ENCODE results near the gene PCBP3.

The PCBP3 gene

GRCh38 chr21:45726438-45726837, 82.9 kb downstream of the PCBP3 start:
- Histone ChIP-seq H3K36me3 (ENCODE audit: control insufficient read depth, insufficient read depth, low read length) (no peaks in the 10 kb centered on the region), H3K9ac (ENCODE audit: low read length) (no peak overlapping the region), H3K4me1 (ENCODE audit: control insufficient read depth, insufficient read depth, low read length) (no peaks in the 10 kb centered on the region), H3K9me3 (ENCODE audit: control insufficient read depth, low read length) (no peaks in the 10 kb centered on the region), H3K27me3 (ENCODE audit: control insufficient read depth, insufficient read depth, low read length) (no peaks in the 10 kb centered on the region), H3K4me3 (ENCODE audit: low read length) (no peak overlapping the region)

- Histone ChIP-seq H3K4me3 (ENCODE audit: low read length) (no peak overlapping the region), H3K36me3 (ENCODE audit: control insufficient read depth, insufficient read depth, low read length) (no peaks in the 10 kb centered on the region), H3K27me3 (ENCODE audit: control insufficient read depth, insufficient read depth, low read length) (no peaks in the 10 kb centered on the region), H3K4me1 (ENCODE audit: control insufficient read depth, insufficient read depth, low read length) (no peaks in the 10 kb centered on the region), H3K9ac (ENCODE audit: low read length) (no peak overlapping the region), H3K9me3 (ENCODE audit: control insufficient read depth, low read length) (no peaks in the 10 kb centered on the region)
Observed at GRCh38 chr21:45727390-45727789, 83.9 kb downstream of the PCBP3 start.

GRCh38 chr21:45735259-45736000, 91.9 kb downstream of the PCBP3 start:
- Histone ChIP-seq H3K9me3 (ENCODE audit: control insufficient read depth, low read length) (no peaks in the 10 kb centered on the region), H3K27me3 (ENCODE audit: control insufficient read depth, insufficient read depth, low read length) (no peaks in the 10 kb centered on the region), H3K4me1 (ENCODE audit: control insufficient read depth, insufficient read depth, low read length) (no peaks in the 10 kb centered on the region), H3K36me3 (ENCODE audit: control insufficient read depth, insufficient read depth, low read length) (no peaks in the 10 kb centered on the region), H3K9ac (ENCODE audit: low read length) (no peak overlapping the region), H3K4me3 (ENCODE audit: low read length) (no peak overlapping the region)

DNA sequence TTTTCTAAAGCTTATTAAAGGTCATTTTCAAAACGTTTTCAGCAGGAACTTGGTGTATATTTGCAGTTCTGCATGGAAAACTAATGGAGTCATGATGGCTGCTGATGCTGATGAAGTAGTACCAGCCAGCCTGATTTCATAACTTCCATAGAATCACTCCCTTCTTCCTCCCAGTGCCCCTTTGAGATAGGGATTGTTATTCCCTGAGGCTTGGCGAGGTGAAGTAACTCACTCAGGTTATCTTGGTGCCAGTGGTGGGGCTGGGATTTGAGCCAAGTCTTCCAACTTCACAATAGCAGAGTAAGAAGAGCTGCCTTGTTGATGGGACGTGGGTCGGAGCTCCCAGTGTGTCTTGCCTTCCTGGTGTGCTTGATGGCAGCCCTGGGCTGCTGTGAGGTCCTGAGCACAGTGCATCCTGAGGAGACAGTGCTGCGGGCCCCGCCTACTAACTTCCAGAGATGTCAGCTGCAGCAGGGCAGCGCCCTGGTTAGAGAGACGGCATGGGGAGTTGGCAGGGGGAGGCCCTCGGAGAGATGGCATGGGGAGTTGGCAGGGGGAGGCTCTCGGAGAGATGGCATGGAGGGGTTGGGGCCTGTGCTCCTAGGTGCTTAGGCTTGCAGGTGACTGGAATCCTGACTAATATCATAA, 92.6 kb downstream of the PCBP3 start:
- Histone ChIP-seq H3K9me3 (ENCODE audit: control insufficient read depth, low read length) (no peaks in the 10 kb centered on the region), H3K4me1 (ENCODE audit: control insufficient read depth, insufficient read depth, low read length) (no peaks in the 10 kb centered on the region), H3K9ac (ENCODE audit: low read length) (no peak overlapping the region), H3K36me3 (ENCODE audit: control insufficient read depth, insufficient read depth, low read length) (no peaks in the 10 kb centered on the region), H3K4me3 (ENCODE audit: low read length) (no peak overlapping the region), H3K27me3 (ENCODE audit: control insufficient read depth, insufficient read depth, low read length) (no peaks in the 10 kb centered on the region)

DNA sequence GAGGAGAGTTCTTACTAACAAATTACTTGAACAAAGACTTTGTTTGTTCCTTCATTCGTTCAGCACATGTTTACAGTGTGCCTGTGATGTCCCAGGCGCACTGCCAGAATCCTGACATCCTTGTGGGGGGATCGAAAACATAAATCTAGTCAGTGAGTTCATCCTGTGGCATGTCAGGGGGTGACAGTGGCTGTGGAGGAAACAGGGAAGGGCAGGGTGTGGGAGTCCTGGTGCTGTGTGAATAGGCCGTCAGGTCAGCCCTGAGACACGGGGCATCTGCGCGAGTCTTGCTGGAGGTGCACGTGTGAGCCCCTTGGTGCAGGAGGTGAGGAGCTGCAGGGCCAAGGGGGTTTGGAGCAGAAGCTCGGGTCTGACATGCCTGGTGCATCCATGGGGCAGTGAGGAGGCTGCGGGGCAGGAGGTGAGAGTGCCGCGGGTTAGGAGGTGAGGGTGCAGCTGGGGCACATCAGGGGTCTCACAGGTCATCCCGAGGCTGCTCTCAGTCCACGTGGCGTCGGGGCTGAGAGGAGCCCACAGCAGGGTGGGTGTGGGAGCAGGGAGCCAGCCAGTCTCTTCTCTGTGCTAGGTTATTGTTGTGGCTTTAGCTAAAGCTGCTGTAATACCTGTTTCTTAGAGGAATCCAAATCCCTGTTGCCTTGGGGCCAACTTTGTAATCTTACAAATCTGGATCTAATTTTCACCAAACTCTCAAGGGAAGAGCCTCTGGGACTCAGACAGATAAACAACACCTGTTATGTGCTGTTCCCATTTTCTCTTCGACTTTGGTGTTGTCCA, 93.4 kb downstream of the PCBP3 start:
- Histone ChIP-seq H3K4me3 (ENCODE audit: low read length) (no peak overlapping the region), H3K9ac (ENCODE audit: low read length) (no peak overlapping the region), H3K9me3 (ENCODE audit: control insufficient read depth, low read length) (no peaks in the 10 kb centered on the region), H3K36me3 (ENCODE audit: control insufficient read depth, insufficient read depth, low read length) (no peaks in the 10 kb centered on the region), H3K27me3 (ENCODE audit: control insufficient read depth, insufficient read depth, low read length) (no peaks in the 10 kb centered on the region), H3K4me1 (ENCODE audit: control insufficient read depth, insufficient read depth, low read length) (no peaks in the 10 kb centered on the region)

- Histone ChIP-seq H3K36me3 (ENCODE audit: control insufficient read depth, insufficient read depth, low read length) (no peaks in the 10 kb centered on the region), H3K9ac (ENCODE audit: low read length) (no peak overlapping the region), H3K4me3 (ENCODE audit: low read length) (no peak overlapping the region), H3K9me3 (ENCODE audit: control insufficient read depth, low read length) (no peaks in the 10 kb centered on the region), H3K27me3 (ENCODE audit: control insufficient read depth, insufficient read depth, low read length) (no peaks in the 10 kb centered on the region), H3K4me1 (ENCODE audit: control insufficient read depth, insufficient read depth, low read length) (no peaks in the 10 kb centered on the region)
Observed at GRCh38 chr21:45737485-45738166, 94.1 kb downstream of the PCBP3 start.

GRCh38 chr21:45739218-45740087, 95.9 kb downstream of the PCBP3 start:
- Histone ChIP-seq H3K27me3 (ENCODE audit: control insufficient read depth, insufficient read depth, low read length) (no peaks in the 10 kb centered on the region), H3K4me3 (ENCODE audit: low read length) (no peak overlapping the region), H3K36me3 (ENCODE audit: control insufficient read depth, insufficient read depth, low read length) (no peaks in the 10 kb centered on the region), H3K9ac (ENCODE audit: low read length) (no peak overlapping the region), H3K4me1 (ENCODE audit: control insufficient read depth, insufficient read depth, low read length) (no peaks in the 10 kb centered on the region), H3K9me3 (ENCODE audit: control insufficient read depth, low read length) (no peaks in the 10 kb centered on the region)

DNA sequence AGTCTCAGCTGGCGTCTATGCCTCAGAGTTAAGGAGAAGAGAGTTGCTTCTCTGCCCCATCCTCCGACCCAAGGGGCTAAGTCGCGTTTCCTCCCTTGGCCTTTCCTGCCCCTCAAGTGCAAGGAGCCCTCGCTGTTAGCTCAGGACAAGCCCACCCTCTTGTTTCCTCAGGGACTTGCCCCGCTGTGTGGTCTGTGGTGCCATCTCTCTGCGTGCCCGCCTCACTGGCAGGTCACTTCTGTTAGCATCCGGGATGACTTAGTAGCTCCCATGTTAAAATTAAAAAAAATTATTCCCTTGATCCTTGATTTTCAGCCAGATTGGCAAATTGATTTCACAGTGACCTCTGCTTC, 96.5 kb downstream of the PCBP3 start:
- Histone ChIP-seq H3K4me3 (ENCODE audit: low read length) (no peak overlapping the region), H3K9me3 (ENCODE audit: control insufficient read depth, low read length) (no peaks in the 10 kb centered on the region), H3K9ac (ENCODE audit: low read length) (no peak overlapping the region), H3K4me1 (ENCODE audit: control insufficient read depth, insufficient read depth, low read length) (no peaks in the 10 kb centered on the region), H3K27me3 (ENCODE audit: control insufficient read depth, insufficient read depth, low read length) (no peaks in the 10 kb centered on the region), H3K36me3 (ENCODE audit: control insufficient read depth, insufficient read depth, low read length) (no peaks in the 10 kb centered on the region)

DNA sequence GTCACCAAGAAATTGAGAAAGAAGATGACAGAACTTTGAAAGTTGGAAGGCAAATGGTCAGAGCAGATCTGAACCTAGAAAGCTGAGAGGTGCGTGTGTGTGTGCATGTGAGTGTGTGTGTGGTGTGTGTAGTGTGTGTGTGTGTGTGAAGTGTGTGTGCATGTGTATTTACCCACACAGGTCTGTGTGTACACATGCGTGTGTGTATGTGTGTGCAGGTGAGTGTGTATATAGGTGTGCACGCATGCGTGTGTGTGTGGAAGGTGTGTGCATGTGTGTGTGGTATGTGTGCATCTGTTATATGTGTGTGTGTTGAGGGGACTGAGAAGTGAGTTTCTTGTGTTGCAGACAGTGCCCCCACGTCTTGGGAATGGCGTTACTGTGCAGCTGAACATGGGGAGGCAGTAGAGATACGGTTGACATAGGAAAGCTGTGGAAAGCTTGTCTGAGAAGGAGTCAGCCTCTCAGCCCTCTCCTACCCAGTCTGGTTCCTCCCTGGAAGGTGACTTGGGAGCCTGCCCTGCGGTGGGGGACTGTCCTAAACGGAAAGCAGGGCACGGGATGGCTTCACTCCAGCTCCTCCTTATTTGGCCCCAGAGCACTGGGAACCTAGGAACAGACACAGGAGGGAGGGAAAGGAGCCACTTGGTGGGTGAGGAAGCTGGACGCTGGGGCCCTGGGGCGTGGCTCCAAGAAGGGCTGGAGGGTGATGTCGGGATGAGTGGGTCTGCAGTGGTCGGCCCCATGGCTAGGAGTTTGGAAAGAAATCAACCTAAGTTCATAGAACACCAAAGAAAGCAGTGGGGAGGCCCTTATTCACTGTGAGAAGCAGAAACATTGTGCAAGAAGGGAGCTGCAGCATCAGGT, 97.2 kb downstream of the PCBP3 start:
- Histone ChIP-seq H3K36me3 (ENCODE audit: control insufficient read depth, insufficient read depth, low read length) (no peaks in the 10 kb centered on the region), H3K9me3 (ENCODE audit: control insufficient read depth, low read length) (no peaks in the 10 kb centered on the region), H3K27me3 (ENCODE audit: control insufficient read depth, insufficient read depth, low read length) (no peaks in the 10 kb centered on the region), H3K4me1 (ENCODE audit: control insufficient read depth, insufficient read depth, low read length) (no peaks in the 10 kb centered on the region), H3K4me3 (ENCODE audit: low read length) (no peak overlapping the region), H3K9ac (ENCODE audit: low read length) (no peak overlapping the region)

- no peak overlapping the region for H3K9ac ChIP-seq (ENCODE audit: low read length)
- no peaks in the 10 kb centered on the region for H3K27me3 ChIP-seq (ENCODE audit: control insufficient read depth, insufficient read depth, low read length)
- no peaks in the 10 kb centered on the region for H3K36me3 ChIP-seq (ENCODE audit: control insufficient read depth, insufficient read depth, low read length)
- H3K4me1 ChIP-seq (ENCODE audit: control insufficient read depth, insufficient read depth, low read length) = no peaks in the 10 kb centered on the region
- no peaks in the 10 kb centered on the region for H3K9me3 ChIP-seq (ENCODE audit: control insufficient read depth, low read length)
- no peak overlapping the region for H3K4me3 ChIP-seq (ENCODE audit: low read length)
Observed at GRCh38 chr21:45741691-45742090, 98.2 kb downstream of the PCBP3 start.

DNA sequence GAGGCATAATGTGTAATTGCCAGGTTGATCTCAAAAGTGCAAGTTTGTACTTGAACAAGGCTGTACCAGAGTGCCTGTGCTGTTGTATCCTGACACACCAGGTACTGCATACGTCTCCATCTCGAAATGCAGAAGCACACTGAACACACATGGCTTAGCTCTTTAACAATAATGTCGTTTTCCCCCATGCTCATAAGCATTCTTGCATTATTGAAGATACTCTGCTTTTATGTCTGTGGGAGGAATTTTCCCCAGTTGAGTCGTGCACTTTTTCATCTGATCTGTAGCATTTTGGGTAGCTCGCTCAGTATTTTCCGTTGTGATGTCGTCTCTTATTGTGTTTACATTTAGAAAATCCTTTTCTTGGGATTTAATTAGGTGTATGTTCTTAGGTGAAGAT, 98.7 kb downstream of the PCBP3 start:
- Histone ChIP-seq H3K9me3 (ENCODE audit: control insufficient read depth, low read length) (no peaks in the 10 kb centered on the region), H3K9ac (ENCODE audit: low read length) (no peak overlapping the region), H3K27me3 (ENCODE audit: control insufficient read depth, insufficient read depth, low read length) (no peaks in the 10 kb centered on the region), H3K4me3 (ENCODE audit: low read length) (no peak overlapping the region), H3K4me1 (ENCODE audit: control insufficient read depth, insufficient read depth, low read length) (no peaks in the 10 kb centered on the region), H3K36me3 (ENCODE audit: control insufficient read depth, insufficient read depth, low read length) (no peaks in the 10 kb centered on the region)
